Endothelial cell of umbilical vein (primary cell): ENCODE data around the gene LAMB1. TPM values are rescaled to one million over a fixed set of nuclear protein-coding genes. Genes with fewer than 3 reads are reported as not detected.

Experiments used
- BruUV-seq: library from RNA; stranded (reverse); fragments of 400-500 nt; replicated peaks from 2 replicates; lab custom pipeline; 2021; lab: Mats Ljungman, UMichigan
- CTCF ChIA-PET: fragments of 300-600, 350-600 bp; sonication (Branson Sonifier 250); formaldehyde crosslinking; loops from one replicate; lab custom pipeline; 2021; ENCODE audit warnings: antibody characterized with exemption, inconsistent platforms; lab: Charles Lee
- POLR2A ChIA-PET: fragments of 300-600, 350-600 bp; sonication (Branson Sonifier 250); formaldehyde crosslinking; loops from one replicate; lab custom pipeline; 2021; ENCODE audit warnings: antibody characterized with exemption, inconsistent platforms; lab: Charles Lee
- DNase-seq: peaks from one replicate; pipeline ENCODE4 v3.0.0-alpha.2; 2011; ENCODE audit warnings: low read depth, low spot score
- FAIRE-seq: peaks from 2 replicates; lab custom pipeline; 2011; peaks lifted over from hg19 to GRCh38; lab: Jason Lieb, UNC
- H2AFZ ChIP-seq: 2 replicates; pipeline ENCODE4 v1.6.0; 2012; ENCODE audit warnings: low read depth, low read length, control low read depth, inconsistent platforms
- H3K27ac ChIP-seq: 2 replicates; pipeline ENCODE4 v1.5.1; 2011; ENCODE audit warnings: low read depth, mild to moderate bottlenecking, control low read depth, low read length, moderate library complexity; ENCODE audit not compliant: insufficient read depth
- H3K27me3 ChIP-seq, 2 experiments: 2 replicates each; pipeline versions ENCODE4 v1.6.0 to v1.6.1; 2011; ENCODE audit warnings: low read length in 2 of 2, mixed read lengths in 1 of 2; ENCODE audit not compliant: control insufficient read depth in 2 of 2, insufficient read depth in 2 of 2
- H3K36me3 ChIP-seq, 2 experiments: 2 replicates in 1 of 2; 3 replicates in 1 of 2; pipeline ENCODE4 v1.5.1; 2011; ENCODE audit warnings: low read length in 2 of 2, mild to moderate bottlenecking in 1 of 2, moderate library complexity in 1 of 2; ENCODE audit not compliant: control insufficient read depth in 2 of 2, insufficient read depth in 2 of 2; ENCODE audit errors: extremely low read depth in 1 of 2
- H3K4me1 ChIP-seq: 3 replicates; pipeline ENCODE4 v1.5.1; 2011; ENCODE audit warnings: mild to moderate bottlenecking, low read length; ENCODE audit not compliant: control insufficient read depth, insufficient read depth; ENCODE audit errors: extremely low read depth
- H3K4me2 ChIP-seq: 2 replicates; pipeline ENCODE4 v1.6.1; 2011; ENCODE audit warnings: low read length, control low read depth, mixed read lengths; ENCODE audit not compliant: insufficient read depth
- H3K4me3 ChIP-seq, 3 experiments: fragments of 200-600 bp in 1 of 3; sonication (generic), shearing (Covaris generic) in 1 of 3; replicated peaks in 1 of 3; 2 replicates each; pipeline ENCODE4 v1.5.1; 2011 to 2016; ENCODE audit warnings: control low read depth in 3 of 3, low read length in 3 of 3, mild to moderate bottlenecking in 2 of 3, inconsistent platforms in 1 of 3, low read depth in 1 of 3, moderate library complexity in 1 of 3; ENCODE audit not compliant: insufficient read depth in 1 of 3
- H3K79me2 ChIP-seq: 2 replicates; pipeline ENCODE4 v1.6.0; 2012; ENCODE audit warnings: low read length, inconsistent platforms; ENCODE audit not compliant: control insufficient read depth, insufficient read depth
- H3K9ac ChIP-seq: replicated peaks from 2 replicates; pipeline ENCODE3; 2011; ENCODE audit warnings: low read length, control low read depth; ENCODE audit not compliant: insufficient read depth; ENCODE audit errors: extremely low read depth
- H3K9me1 ChIP-seq: replicated peaks from 3 replicates; pipeline ENCODE4 v1.6.0; 2011; ENCODE audit warnings: mild to moderate bottlenecking, low read length; ENCODE audit not compliant: control insufficient read depth, insufficient read depth; ENCODE audit errors: extremely low read depth
- H3K9me3 ChIP-seq: replicated peaks from 2 replicates; pipeline ENCODE4 v1.5.1; 2012; ENCODE audit warnings: low read length, inconsistent platforms; ENCODE audit not compliant: control insufficient read depth, insufficient read depth
- H4K20me1 ChIP-seq: replicated peaks from 2 replicates; pipeline ENCODE3; 2011; ENCODE audit warnings: mild to moderate bottlenecking, low read length; ENCODE audit not compliant: control insufficient read depth, insufficient read depth; ENCODE audit errors: extremely low read depth
- EZH2 ChIP-seq: IDR thresholded peaks from 2 replicates; pipeline ENCODE4 v1.6.1; 2012; ENCODE audit warnings: borderline replicate concordance, low read depth, mild to moderate bottlenecking, moderate library complexity, low read length, inconsistent platforms; ENCODE audit not compliant: severe bottlenecking
- FOS ChIP-seq: IDR thresholded peaks from 2 replicates; pipeline ENCODE4 v1.6.1; 2011; ENCODE audit warnings: mild to moderate bottlenecking, low read length, moderate library complexity, borderline replicate concordance; ENCODE audit not compliant: insufficient read depth
- GATA2 ChIP-seq: IDR thresholded peaks from 2 replicates; pipeline ENCODE4 v1.7.0; 2011; ENCODE audit warnings: low read depth, mild to moderate bottlenecking, moderate library complexity, mixed read lengths, low read length; ENCODE audit not compliant: insufficient read length, insufficient read depth
- JUN ChIP-seq: IDR thresholded peaks from 2 replicates; pipeline ENCODE4 v1.6.1; 2011; ENCODE audit warnings: borderline replicate concordance, low read depth; ENCODE audit not compliant: insufficient read length, insufficient read depth
- MYC ChIP-seq: IDR thresholded peaks from one replicate; pipeline ENCODE4 v1.6.1; 2011; ENCODE audit warnings: mild to moderate bottlenecking, low read depth, low read length
- POLR2A ChIP-seq: IDR thresholded peaks from 2 replicates; pipeline ENCODE4 v1.6.1; 2012; ENCODE audit warnings: low read depth, mild to moderate bottlenecking, control low read depth, low read length
- POLR2AphosphoS5 ChIP-seq: IDR thresholded peaks from 2 replicates; pipeline ENCODE4 v1.6.1; 2012; ENCODE audit warnings: low read depth, mild to moderate bottlenecking, control low read depth, low read length, moderate library complexity; ENCODE audit not compliant: insufficient read depth
- dilution Hi-C: fragments of 300-500 bp; cut with MboI; formaldehyde crosslinking; loops from one replicate; pipeline ENCODE4 v1.15.0; 2019; ENCODE audit warnings: low sequenced_read_pairs; ENCODE audit not compliant: extremely low pct_ligation_motif_present
- intact Hi-C: fragments of 100-400 bp; cut with micrococcal nuclease; formaldehyde crosslinking; loops from one replicate; pipeline ENCODE4 v1.10.0; 2022
- polyA plus RNA-seq, 4 experiments: library from polyadenylated mRNA; depleted of rRNA in 3 of 4; stranded (reverse) in 3 of 4; unstranded in 1 of 4; fragments of >200 nt; gene quantifications; 2 replicates each; pipeline versions ENCODE4 v1.2.1 to v1.2.3, GENCODE V29; 2011 to 2012; ENCODE audit warnings: missing spikeins in 1 of 4
- total RNA-seq: library from RNA; stranded (reverse); gene quantifications from 2 replicates; pipeline ENCODE4 v1.2.3, GENCODE V29; 2021
- TF ChIP-seq, protein P1 (sequence below): IDR thresholded peaks from 2 replicates; pipeline ENCODE4 v1.6.1; 2011; ENCODE audit not compliant: insufficient read depth, insufficient read length
- TF ChIP-seq, protein P2 (sequence below), 2 donors: IDR thresholded peaks; 1 replicate in 1 of 2; 2 replicates in 1 of 2; pipeline ENCODE4 v1.5.1; 2011; ENCODE audit warnings: low read length in 2 of 2, mild to moderate bottlenecking in 2 of 2, moderate library complexity in 2 of 2, control low read depth in 1 of 2, inconsistent platforms in 1 of 2, low read depth in 1 of 2; ENCODE audit not compliant: insufficient read depth in 1 of 2; ENCODE audit errors: extremely low read depth in 1 of 2

LAMB1 gene
- total and polyA plus RNA-seq, 2 donors (not counting 3 experiments of a cell fraction or from before 2014, with no cell fraction given) = 588 to 703 TPM

DNA sequence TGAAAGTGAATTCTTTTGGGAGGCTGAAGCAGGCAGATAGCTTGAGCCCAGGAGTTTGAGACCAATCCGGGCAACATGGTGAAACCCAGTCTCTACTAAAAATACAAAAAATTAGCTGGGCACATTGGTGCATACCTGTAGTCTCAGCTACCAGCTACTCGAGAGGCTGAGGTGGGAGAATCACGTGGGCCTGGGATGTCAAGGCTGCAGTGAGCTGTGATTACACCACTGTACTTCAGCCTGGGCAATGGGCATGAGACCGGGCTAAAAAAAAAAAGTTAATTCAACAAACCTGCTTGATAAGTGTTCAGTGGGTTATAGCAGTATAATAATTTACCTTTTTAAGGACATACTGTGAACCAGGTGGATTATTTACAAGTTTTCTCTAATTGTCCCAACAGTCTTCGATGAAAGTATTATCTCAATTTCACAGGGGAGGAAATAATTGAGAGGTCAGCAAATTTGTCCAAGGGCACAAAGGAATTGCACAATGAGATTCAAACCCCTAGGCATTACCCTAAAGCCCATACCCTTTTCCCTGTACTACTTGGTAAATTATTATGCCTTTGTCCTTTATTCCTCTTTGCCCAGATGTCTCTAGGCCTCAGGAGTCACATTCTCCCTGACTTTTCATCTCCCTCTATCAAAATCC, 125.1 kb downstream of the LAMB1 start:
- ChIA-PET POLR2A (no interaction called here), CTCF (interaction anchor here (1.2 to 6.9 kb wide), 7 partner anchors 11 to 414 kb away, joined by 4 to 201 read pairs (median 19); partner anchors contain the start of genes CBLL1 and DLD)
- H3K79me2 ChIP-seq = no peaks in the 10 kb centered on the region
- H3K27me3 ChIP-seq = peaks cover 8 to 11% of the 10 kb centered on the region in 2 experiments
- no peak for DNase-seq
- TF ChIP-seq, protein P1, sequence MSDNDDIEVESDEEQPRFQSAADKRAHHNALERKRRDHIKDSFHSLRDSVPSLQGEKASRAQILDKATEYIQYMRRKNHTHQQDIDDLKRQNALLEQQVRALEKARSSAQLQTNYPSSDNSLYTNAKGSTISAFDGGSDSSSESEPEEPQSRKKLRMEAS = no peak
- no peak for TF ChIP-seq JUN
- TF ChIP-seq MYC = no peak
- H3K9me3 ChIP-seq = no peaks in the 10 kb centered on the region
- no peaks in the 10 kb centered on the region for H4K20me1 ChIP-seq
- H3K9ac ChIP-seq = no peak overlapping the region
- peaks cover 2% of the 10 kb centered on the region for H3K4me1 ChIP-seq
- no peaks in the 10 kb centered on the region for H3K36me3 ChIP-seq
- H2AFZ ChIP-seq = no peak overlapping the region
- H3K4me3 ChIP-seq = no peak overlapping the region
- H3K9me1 ChIP-seq = no peaks in the 10 kb centered on the region
- BruUV-seq = no TSS peak
- no peak overlapping the region for H3K4me2 ChIP-seq
- intact Hi-C loops = loop anchor here (2.0 kb wide), 2 partner anchors 675 to 1085 kb away; no protein-coding TSS in a partner anchor
- dilution Hi-C loops = no loop called here
- no peak for FAIRE-seq
- no peak overlapping the region for H3K27ac ChIP-seq

DNA sequence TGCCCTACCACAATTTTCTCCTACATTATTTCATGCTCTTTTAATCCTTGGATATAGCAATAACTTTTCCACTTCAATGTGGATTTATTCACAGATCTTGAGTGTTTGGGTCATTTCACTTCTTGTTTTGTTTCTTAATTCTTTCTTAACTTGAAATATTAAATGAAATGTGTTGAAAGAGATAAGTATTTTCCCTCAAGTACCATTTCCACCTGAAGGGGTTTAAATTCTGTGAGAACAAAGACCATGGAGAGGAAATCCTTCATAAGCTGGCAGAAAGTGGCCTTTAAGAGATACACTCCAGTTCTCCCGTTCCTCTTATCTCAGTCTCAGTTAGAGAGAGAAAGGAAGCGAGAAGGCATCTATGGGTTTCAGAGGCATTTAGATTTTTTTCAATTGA, 126.0 kb downstream of the LAMB1 start:
- H3K9me3 ChIP-seq = no peaks in the 10 kb centered on the region
- DNase-seq (no peak), FAIRE-seq (no peak)
- ChIA-PET POLR2A (interaction anchor here (0.5 kb wide), 1 partner anchor 708 kb away, joined by 3 read pairs; the partner anchor contains the start of gene HBP1), CTCF (interaction anchor here (0.9 to 6.9 kb wide), 5 partner anchors 88 to 413 kb away, joined by 3 to 201 read pairs (median 9); partner anchors contain the start of gene CBLL1)
- H3K4me1 ChIP-seq = peaks cover 2% of the 10 kb centered on the region
- BruUV-seq = no TSS peak
- H2AFZ ChIP-seq = no peak overlapping the region
- intact Hi-C loops (no loop called here), dilution Hi-C loops (no loop called here)
- no peaks in the 10 kb centered on the region for H4K20me1 ChIP-seq
- H3K4me3 ChIP-seq = no peak overlapping the region
- no peaks in the 10 kb centered on the region for H3K79me2 ChIP-seq
- TF ChIP-seq EZH2 (no peak), GATA2 (no peak), FOS (no peak), JUN (no peak), POLR2AphosphoS5 (no peak), POLR2A (no peak), MYC (no peak)
- TF ChIP-seq, protein P1 = no peak
- TF ChIP-seq, protein P2, sequence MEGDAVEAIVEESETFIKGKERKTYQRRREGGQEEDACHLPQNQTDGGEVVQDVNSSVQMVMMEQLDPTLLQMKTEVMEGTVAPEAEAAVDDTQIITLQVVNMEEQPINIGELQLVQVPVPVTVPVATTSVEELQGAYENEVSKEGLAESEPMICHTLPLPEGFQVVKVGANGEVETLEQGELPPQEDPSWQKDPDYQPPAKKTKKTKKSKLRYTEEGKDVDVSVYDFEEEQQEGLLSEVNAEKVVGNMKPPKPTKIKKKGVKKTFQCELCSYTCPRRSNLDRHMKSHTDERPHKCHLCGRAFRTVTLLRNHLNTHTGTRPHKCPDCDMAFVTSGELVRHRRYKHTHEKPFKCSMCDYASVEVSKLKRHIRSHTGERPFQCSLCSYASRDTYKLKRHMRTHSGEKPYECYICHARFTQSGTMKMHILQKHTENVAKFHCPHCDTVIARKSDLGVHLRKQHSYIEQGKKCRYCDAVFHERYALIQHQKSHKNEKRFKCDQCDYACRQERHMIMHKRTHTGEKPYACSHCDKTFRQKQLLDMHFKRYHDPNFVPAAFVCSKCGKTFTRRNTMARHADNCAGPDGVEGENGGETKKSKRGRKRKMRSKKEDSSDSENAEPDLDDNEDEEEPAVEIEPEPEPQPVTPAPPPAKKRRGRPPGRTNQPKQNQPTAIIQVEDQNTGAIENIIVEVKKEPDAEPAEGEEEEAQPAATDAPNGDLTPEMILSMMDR (IDR thresholded peaks at IDR 0.05; ENCODE audit: extremely low read depth in 1 of 2, insufficient read depth in 1 of 2, low read depth in 1 of 2, low read length in 2 of 2) = no peak
- no peaks in the 10 kb centered on the region for H3K9me1 ChIP-seq
- peaks cover 0 to 2% of the 10 kb centered on the region in 2 experiments for H3K27me3 ChIP-seq
- H3K9ac ChIP-seq = no peak overlapping the region
- no peak overlapping the region for H3K4me2 ChIP-seq
- no peaks in the 10 kb centered on the region for H3K36me3 ChIP-seq
- H3K27ac ChIP-seq = no peak overlapping the region
